Progenitor cell of endocrine pancreas (in vitro differentiated cells): Measurements from ENCODE around the gene MEX3D. TPM values are rescaled to one million over a fixed set of nuclear protein-coding genes. Genes with fewer than 3 reads are reported as not detected.
"Not testable (repeated sequence)": the region's sequence is repeated elsewhere in the genome, so short reads cannot be mapped to it uniquely, and the experiment has no call there.

Source experiments
- DNase-seq: peaks from one replicate; pipeline ENCODE4 v3.0.0; 2021; ENCODE audit warnings: low spot score; ENCODE audit not compliant: unreplicated experiment
- H3K27ac Mint-ChIP-seq: 2 replicates; pipeline ENCODE4 v1.8.0; 2021; ENCODE audit warnings: mild to moderate bottlenecking, moderate library complexity, mixed read lengths
- H3K27me3 Mint-ChIP-seq: 2 replicates; pipeline ENCODE4 v1.8.0; 2021; ENCODE audit warnings: mixed read lengths
- H3K36me3 Mint-ChIP-seq: 2 replicates; pipeline ENCODE4 v1.8.0; 2022; ENCODE audit warnings: mixed read lengths; ENCODE audit not compliant: insufficient read depth
- H3K4me1 Mint-ChIP-seq: 2 replicates; pipeline ENCODE4 v1.8.0; 2021; ENCODE audit warnings: low read depth, mixed read lengths
- H3K4me3 Mint-ChIP-seq: 2 replicates; pipeline ENCODE4 v1.8.0; 2021; ENCODE audit warnings: low read depth, mild to moderate bottlenecking, moderate library complexity, mixed read lengths
- H3K9me3 Mint-ChIP-seq: 2 replicates; pipeline ENCODE4 v1.8.0; 2021; ENCODE audit warnings: low read depth, mixed read lengths
- total RNA-seq: library from RNA; stranded (reverse); gene quantifications from 2 replicates; pipeline ENCODE4 v1.2.1, GENCODE V29; 2021
- TF ChIP-seq, protein P1 (sequence below): fragments of 200-600 bp; sonication (generic); IDR thresholded peaks from one replicate; pipeline ENCODE4 v1.5.0; 2021; ENCODE audit warnings: antibody characterized with exemption, mild to moderate bottlenecking; ENCODE audit not compliant: unreplicated experiment

Gene MEX3D
- total RNA-seq, 1 donor from 2014 or later = 124 TPM

DNA sequence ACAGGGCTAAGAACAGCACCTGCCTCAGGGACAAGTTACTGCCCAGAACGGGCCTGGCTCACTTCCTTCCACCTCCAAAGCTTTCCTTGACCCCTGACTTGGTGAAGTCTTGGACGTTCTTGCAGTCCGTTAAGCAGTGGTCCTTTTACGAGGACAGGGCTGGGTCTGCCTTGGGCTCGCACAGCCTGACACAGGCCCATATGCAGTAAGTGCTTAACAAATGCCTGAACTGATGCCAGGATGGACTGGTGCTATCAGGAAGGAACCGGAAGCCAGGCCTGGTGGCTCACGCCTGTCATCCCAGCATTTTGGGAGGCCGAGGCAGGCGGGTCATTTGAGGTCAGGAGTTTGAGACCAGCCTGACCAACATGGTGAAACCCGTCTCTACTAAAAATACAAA is 46.1 kb downstream of the MEX3D start:
- no peaks in the 10 kb centered on the region for H3K36me3 Mint-ChIP-seq
- H3K4me1 Mint-ChIP-seq = peaks cover 4% of the 10 kb centered on the region
- no peaks in the 10 kb centered on the region for H3K9me3 Mint-ChIP-seq
- H3K4me3 Mint-ChIP-seq = no peak overlapping the region
- TF ChIP-seq, protein P1, sequence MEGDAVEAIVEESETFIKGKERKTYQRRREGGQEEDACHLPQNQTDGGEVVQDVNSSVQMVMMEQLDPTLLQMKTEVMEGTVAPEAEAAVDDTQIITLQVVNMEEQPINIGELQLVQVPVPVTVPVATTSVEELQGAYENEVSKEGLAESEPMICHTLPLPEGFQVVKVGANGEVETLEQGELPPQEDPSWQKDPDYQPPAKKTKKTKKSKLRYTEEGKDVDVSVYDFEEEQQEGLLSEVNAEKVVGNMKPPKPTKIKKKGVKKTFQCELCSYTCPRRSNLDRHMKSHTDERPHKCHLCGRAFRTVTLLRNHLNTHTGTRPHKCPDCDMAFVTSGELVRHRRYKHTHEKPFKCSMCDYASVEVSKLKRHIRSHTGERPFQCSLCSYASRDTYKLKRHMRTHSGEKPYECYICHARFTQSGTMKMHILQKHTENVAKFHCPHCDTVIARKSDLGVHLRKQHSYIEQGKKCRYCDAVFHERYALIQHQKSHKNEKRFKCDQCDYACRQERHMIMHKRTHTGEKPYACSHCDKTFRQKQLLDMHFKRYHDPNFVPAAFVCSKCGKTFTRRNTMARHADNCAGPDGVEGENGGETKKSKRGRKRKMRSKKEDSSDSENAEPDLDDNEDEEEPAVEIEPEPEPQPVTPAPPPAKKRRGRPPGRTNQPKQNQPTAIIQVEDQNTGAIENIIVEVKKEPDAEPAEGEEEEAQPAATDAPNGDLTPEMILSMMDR = no peak
- peaks cover 59% of the 10 kb centered on the region for H3K27me3 Mint-ChIP-seq
- no peak for DNase-seq
- no peak overlapping the region for H3K27ac Mint-ChIP-seq

DNA sequence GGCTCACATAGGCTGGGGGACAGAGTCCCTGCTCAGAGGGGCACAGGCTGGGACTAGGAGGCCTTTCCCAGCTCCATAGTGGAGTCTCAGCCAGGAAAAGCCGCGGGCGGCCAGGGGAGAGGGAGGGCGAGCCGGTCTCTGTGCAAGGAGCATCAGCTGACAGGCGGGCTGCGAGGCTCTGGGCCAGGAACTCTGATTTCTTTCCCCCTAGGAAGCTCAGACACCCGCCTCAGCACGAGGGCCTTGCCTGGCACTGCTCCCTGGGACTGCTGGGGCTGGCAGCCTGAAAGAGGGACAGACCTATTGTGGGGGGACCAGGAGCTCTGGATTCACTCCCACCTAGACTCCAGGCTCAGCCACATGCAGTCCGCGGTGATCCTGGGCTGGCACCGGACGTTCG is 46.5 kb downstream of the MEX3D start:
- Mint-ChIP-seq H3K36me3 (no peaks in the 10 kb centered on the region), H3K9me3 (no peaks in the 10 kb centered on the region), H3K4me1 (peaks cover 4% of the 10 kb centered on the region), H3K27ac (no peak overlapping the region), H3K27me3 (peaks cover 61% of the 10 kb centered on the region), H3K4me3 (no peak overlapping the region)
- TF ChIP-seq, protein P1 = no peak
- no peak for DNase-seq

DNA sequence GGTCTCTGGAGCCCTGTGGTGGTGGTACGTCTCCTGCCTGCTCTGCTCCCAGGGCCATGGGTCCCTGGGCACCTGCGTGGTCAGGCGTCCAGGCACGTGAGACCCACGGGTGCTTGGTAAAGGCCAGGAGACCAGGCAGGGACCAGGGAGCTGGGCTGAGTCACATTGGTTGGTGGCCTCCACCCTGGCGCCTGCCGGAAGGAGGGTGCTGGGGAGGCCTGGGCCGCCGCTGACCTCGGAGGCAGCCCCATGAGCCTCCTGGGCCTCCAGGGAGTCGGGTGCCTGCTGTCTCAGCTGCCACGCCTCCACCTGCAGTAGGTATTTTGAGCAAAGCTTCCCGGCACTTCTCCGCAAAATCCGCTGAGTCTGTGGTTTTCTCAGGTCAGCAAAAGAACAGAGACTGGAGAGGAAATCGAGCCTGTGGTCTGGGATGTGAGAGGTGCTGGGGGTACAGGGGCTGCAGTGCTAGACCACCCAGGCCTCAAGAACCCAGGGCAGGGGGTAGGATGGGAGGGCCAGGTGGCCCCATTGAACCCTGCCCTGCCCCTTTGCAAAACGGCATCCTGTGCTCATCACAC is 47.8 kb downstream of the MEX3D start:
- no peak overlapping the region for H3K27ac Mint-ChIP-seq
- TF ChIP-seq, protein P1 = no peak
- H3K27me3 Mint-ChIP-seq = peaks cover 57% of the 10 kb centered on the region
- no peak for DNase-seq
- no peak overlapping the region for H3K4me3 Mint-ChIP-seq
- no peaks in the 10 kb centered on the region for H3K9me3 Mint-ChIP-seq
- peaks cover 4% of the 10 kb centered on the region for H3K4me1 Mint-ChIP-seq
- H3K36me3 Mint-ChIP-seq = no peaks in the 10 kb centered on the region

DNA sequence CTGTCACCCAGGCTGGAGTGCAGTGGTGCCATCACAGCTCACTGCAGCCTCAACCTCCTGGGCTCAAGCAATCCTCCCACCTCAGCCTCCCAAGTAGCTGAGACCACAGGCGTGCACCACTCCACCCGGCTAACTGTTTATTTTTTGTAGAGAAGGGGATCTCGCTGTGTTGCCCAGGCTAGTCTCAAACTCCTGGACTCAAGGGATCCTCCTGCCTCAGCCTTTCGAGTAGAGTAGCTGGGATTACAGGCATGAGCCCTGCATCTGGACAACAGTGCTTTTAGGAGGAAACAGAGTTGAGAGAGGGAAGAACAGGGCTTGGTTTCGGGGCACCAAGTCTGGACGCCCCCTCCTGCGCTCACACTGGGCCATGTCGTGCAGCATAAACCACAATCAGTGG is 48.3 kb downstream of the MEX3D start:
- not testable (repeated sequence) for H3K9me3 Mint-ChIP-seq, H3K36me3 Mint-ChIP-seq, H3K4me3 Mint-ChIP-seq, H3K4me1 Mint-ChIP-seq, DNase-seq
- Mint-ChIP-seq H3K27ac (peak overlapping the region; percentile 77), H3K27me3 (peaks cover 56% of the 10 kb centered on the region)

DNA sequence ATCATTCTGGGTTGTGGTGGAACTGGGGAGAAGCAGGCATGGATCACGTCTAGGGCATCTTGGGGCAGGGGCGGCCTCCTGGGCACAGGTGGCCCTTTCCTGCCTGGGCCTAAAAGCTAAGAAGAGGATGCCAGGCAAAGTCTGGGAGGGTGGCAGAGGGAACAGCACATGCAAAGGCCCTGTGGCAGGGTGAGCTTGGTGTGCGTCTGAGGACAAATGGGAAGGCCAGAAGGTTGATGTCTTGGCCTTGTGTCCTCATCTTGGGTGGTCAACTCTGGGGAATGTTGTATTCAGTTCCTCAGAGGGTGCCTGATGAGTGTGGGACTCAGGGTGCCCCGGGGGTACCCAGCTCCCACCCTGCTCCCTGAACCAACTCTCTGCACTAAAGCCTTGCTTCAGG is 49.7 kb downstream of the MEX3D start:
- no peak for DNase-seq
- no peaks in the 10 kb centered on the region for H3K36me3 Mint-ChIP-seq
- no peaks in the 10 kb centered on the region for H3K4me1 Mint-ChIP-seq

DNA sequence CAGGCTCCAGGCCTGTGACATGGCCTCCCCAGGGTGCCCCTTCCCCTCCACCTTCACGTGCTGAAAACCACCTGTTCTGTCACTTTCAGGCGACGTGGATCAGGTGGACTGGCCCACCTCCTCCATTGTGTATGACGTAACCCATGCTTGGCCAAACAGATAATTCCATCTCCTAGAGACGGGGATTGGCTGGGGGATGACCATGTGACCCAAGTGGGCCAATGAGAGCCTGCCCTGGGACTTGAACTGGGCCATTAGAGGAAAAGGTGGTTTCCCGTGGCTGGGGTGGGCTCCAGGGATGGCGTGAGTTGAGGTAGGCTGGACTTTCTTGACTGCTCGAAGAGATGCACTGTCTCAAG is 51.8 kb downstream of the MEX3D start:
- no peak for DNase-seq
- Mint-ChIP-seq H3K4me3 (no peak overlapping the region), H3K27me3 (peaks cover 41% of the 10 kb centered on the region)

More for the DNA sequence above, 49.7 kb downstream of the MEX3D start:
- TF ChIP-seq, protein P1 = no peak
- Mint-ChIP-seq H3K27me3 (peaks cover 53% of the 10 kb centered on the region), H3K4me3 (no peak overlapping the region), H3K27ac (no peak overlapping the region), H3K9me3 (no peaks in the 10 kb centered on the region)

More for the DNA sequence above, 51.8 kb downstream of the MEX3D start:
- Mint-ChIP-seq H3K27ac (no peak overlapping the region), H3K4me1 (no peaks in the 10 kb centered on the region), H3K9me3 (no peaks in the 10 kb centered on the region), H3K36me3 (no peaks in the 10 kb centered on the region)
- TF ChIP-seq, protein P1 = no peak
